ENCODE measurements around the gene AKAP10. TPM values are rescaled to one million over a fixed set of nuclear protein-coding genes. Genes with fewer than 3 reads are reported as not detected.

AKAP10 gene
- total and polyA plus RNA-seq, 10 of the 15 experiments (the other 5 are each of a cell fraction or from before 2014, with no cell fraction given) = 4.3 to 23.7 (median 14.7) TPM

DNA sequence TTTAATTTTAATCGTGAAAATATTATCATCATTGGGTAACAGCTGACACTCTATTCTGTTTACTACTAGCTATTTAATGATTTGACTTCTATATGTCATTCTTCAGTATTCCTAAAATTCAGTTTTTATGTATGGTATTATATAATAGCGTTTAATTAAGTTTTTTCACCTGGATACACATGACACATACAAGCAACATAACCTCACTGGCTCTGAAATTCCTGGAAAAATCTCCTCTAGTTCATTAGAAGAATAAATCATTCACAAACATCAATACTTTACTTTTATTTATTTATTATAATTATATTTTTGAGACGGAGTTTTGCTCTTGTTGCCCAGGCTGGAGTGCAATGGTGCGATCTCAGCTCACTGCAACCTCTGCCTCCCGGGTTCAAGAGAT, 44.0 kb downstream of the AKAP10 start:
- ChIA-PET RAD21 (ENCODE audit: unreplicated experiment) (no interaction called here), POLR2A (no interaction called here), SMC1A (ENCODE audit: uncharacterized antibody, unreplicated experiment) (no interaction called here), CTCF (interaction anchor here (0.8 kb wide), 1 partner anchor 44 kb away, joined by 3 read pairs; the partner anchor contains the start of gene AKAP10)
- Histone ChIP-seq H4K20me1 (ENCODE audit: control insufficient read depth, insufficient read depth) (no peaks in the 10 kb centered on the region), H3K4me3 (no peak overlapping the region), H2AFZ (ENCODE audit: control insufficient read depth, low read depth, low read length) (no peak overlapping the region), H3K9me3 (replicated peaks; ENCODE audit: control insufficient read depth, insufficient read depth, low read length) (no peaks in the 10 kb centered on the region), H3K9ac (ENCODE audit: control insufficient read depth, insufficient read depth, low read length) (no peak overlapping the region), H3K27me3 (replicated peaks in 1 of 2; ENCODE audit: control insufficient read depth in 2 of 2, insufficient read depth in 2 of 2, low read length in 1 of 2) (no peaks in the 10 kb centered on the region), H3K79me2 (ENCODE audit: control insufficient read depth, insufficient read depth, low read length) (no peaks in the 10 kb centered on the region), H3K36me3 (ENCODE audit: control insufficient read depth in 2 of 2, insufficient read depth in 2 of 2, low read length in 1 of 2) (peaks cover 0 to 43% of the 10 kb centered on the region in 2 experiments), H3K27ac (ENCODE audit: control insufficient read depth, insufficient read depth) (no peak overlapping the region), H3K4me1 (ENCODE audit: control insufficient read depth, insufficient read depth, low read length) (no peaks in the 10 kb centered on the region), H3K4me2 (ENCODE audit: control insufficient read depth, insufficient read depth) (no peak overlapping the region)
- no TSS peak for BruUV-seq (replicated peaks)
- intact Hi-C loops (cut with micrococcal nuclease; ENCODE audit: unreplicated experiment) = no loop called here
- DNase-seq (ENCODE audit: low read depth, low spot score) = no peak
- 98% methylated on average over 5 of the region's 5 CpGs for WGBS (ENCODE audit: insufficient coverage, insufficient replicate concordance, low lambda C conversion rate, missing lambda C conversion rate)
- no peak for FAIRE-seq
- ATAC-seq = no peak
- TF ChIP-seq JUNB (IDR thresholded peaks at IDR 0.05) = no peak
- no peak for TF ChIP-seq MXI1 (IDR thresholded peaks at IDR 0.05; ENCODE audit: low read depth, low read length)
- TF ChIP-seq NBN (IDR thresholded peaks at IDR 0.05) = no peak
- no peak for TF ChIP-seq GATAD2B (conservative IDR thresholded peaks at IDR 0.05; ENCODE audit: low read depth)
- no peak for TF ChIP-seq TBL1XR1 (IDR thresholded peaks at IDR 0.05; ENCODE audit: low read depth, low read length)
- no peak for TF ChIP-seq SMAD1 (IDR thresholded peaks at IDR 0.05; ENCODE audit: low read depth, partially characterized antibody)
- TF ChIP-seq, protein P1, sequence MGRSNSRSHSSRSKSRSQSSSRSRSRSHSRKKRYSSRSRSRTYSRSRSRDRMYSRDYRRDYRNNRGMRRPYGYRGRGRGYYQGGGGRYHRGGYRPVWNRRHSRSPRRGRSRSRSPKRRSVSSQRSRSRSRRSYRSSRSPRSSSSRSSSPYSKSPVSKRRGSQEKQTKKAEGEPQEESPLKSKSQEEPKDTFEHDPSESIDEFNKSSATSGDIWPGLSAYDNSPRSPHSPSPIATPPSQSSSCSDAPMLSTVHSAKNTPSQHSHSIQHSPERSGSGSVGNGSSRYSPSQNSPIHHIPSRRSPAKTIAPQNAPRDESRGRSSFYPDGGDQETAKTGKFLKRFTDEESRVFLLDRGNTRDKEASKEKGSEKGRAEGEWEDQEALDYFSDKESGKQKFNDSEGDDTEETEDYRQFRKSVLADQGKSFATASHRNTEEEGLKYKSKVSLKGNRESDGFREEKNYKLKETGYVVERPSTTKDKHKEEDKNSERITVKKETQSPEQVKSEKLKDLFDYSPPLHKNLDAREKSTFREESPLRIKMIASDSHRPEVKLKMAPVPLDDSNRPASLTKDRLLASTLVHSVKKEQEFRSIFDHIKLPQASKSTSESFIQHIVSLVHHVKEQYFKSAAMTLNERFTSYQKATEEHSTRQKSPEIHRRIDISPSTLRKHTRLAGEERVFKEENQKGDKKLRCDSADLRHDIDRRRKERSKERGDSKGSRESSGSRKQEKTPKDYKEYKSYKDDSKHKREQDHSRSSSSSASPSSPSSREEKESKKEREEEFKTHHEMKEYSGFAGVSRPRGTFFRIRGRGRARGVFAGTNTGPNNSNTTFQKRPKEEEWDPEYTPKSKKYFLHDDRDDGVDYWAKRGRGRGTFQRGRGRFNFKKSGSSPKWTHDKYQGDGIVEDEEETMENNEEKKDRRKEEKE (IDR thresholded peaks at IDR 0.05) = no peak
- TF ChIP-seq HDAC2 (IDR thresholded peaks at IDR 0.05) = no peak
- no peak for TF ChIP-seq MLLT1 (IDR thresholded peaks at IDR 0.05)
- TF ChIP-seq ZBED1 (IDR thresholded peaks at IDR 0.05; ENCODE audit: borderline replicate concordance) = no peak
- TF ChIP-seq PML (IDR thresholded peaks at IDR 0.05; ENCODE audit: low read length) = no peak
- no peak for TF ChIP-seq RAD21 (IDR thresholded peaks at IDR 0.05; ENCODE audit: insufficient read depth, low read depth, low read length)
- no peak for TF ChIP-seq POLR2AphosphoS5 (IDR thresholded peaks at IDR 0.05; ENCODE audit: low read length)
- TF ChIP-seq POLR2A (IDR thresholded peaks at IDR 0.05; ENCODE audit: low read depth, low read length) = no peak
- TF ChIP-seq RB1 (IDR thresholded peaks at IDR 0.05; ENCODE audit: borderline replicate concordance) = no peak
- no peak for TF ChIP-seq SMARCA5 (IDR thresholded peaks at IDR 0.05)
- TF ChIP-seq WRNIP1 (IDR thresholded peaks at IDR 0.05; ENCODE audit: borderline replicate concordance, low read depth, low read length) = no peak
- no peak for TF ChIP-seq PAX5 (IDR thresholded peaks at IDR 0.05; ENCODE audit: borderline replicate concordance, low read depth, low read length)
- TF ChIP-seq MYC (IDR thresholded peaks at IDR 0.05; ENCODE audit: insufficient read depth, insufficient read length, insufficient replicate concordance, low read length, severe bottlenecking) = no peak
- TF ChIP-seq NFYA (IDR thresholded peaks at IDR 0.05; ENCODE audit: borderline replicate concordance, low read depth, low read length) = no peak
- in situ Hi-C loops (cut with MboI) = no loop called here
